ENCODE measurements around the gene PARD3B. TPM values are rescaled to one million over a fixed set of nuclear protein-coding genes. Genes with fewer than 3 reads are reported as not detected.

Gene PARD3B
- total and polyA plus RNA-seq, 7 donors = 0.42 to 6.0 (median 4.8) TPM

GRCh38 chr2:205040323-205040722 lies 495.0 kb downstream of the PARD3B start:
- no peak for TF ChIP-seq CTCF (IDR thresholded peaks at IDR 0.05)
- no peak for DNase-seq
- no peak overlapping the region for H3K4me3 ChIP-seq
- 88 to 96% (median 95%) methylated on average over 1 of the region's 1 CpG for WGBS, 3 donors
- no peak for ATAC-seq
- intact Hi-C loops (cut with DNase I) = no loop called here
- H3K9me3 ChIP-seq = no peaks in the 10 kb centered on the region
- no peaks in the 10 kb centered on the region for H3K4me1 ChIP-seq
- no peaks in the 10 kb centered on the region for H3K27me3 ChIP-seq (ENCODE audit: insufficient read depth in 3 of 3, low read length in 2 of 3)
- H3K27ac ChIP-seq = no peak overlapping the region
- H3K36me3 ChIP-seq (ENCODE audit: insufficient read depth in 1 of 2, low read depth in 1 of 2) = no peaks in the 10 kb centered on the region

- ATAC-seq = no peak
- Histone ChIP-seq H3K27me3 (ENCODE audit: insufficient read depth in 3 of 3, low read length in 2 of 3) (no peaks in the 10 kb centered on the region), H3K4me3 (no peak overlapping the region), H3K4me1 (no peaks in the 10 kb centered on the region), H3K36me3 (ENCODE audit: insufficient read depth in 1 of 2, low read depth in 1 of 2) (no peaks in the 10 kb centered on the region), H3K9me3 (no peaks in the 10 kb centered on the region), H3K27ac (no peak overlapping the region)
- 72 to 81% (median 78%) methylated on average over 5 of the region's 5 CpGs for WGBS, 3 donors
- intact Hi-C loops (cut with DNase I) = no loop called here
- DNase-seq = no peak
- no peak for TF ChIP-seq CTCF (IDR thresholded peaks at IDR 0.05)
Observed at GRCh38 chr2:205041472-205042130, 496.3 kb downstream of the PARD3B start.

GRCh38 chr2:205043285-205043684 lies 498.0 kb downstream of the PARD3B start:
- intact Hi-C loops (cut with DNase I) = no loop called here
- Histone ChIP-seq H3K36me3 (ENCODE audit: insufficient read depth in 1 of 2, low read depth in 1 of 2) (no peaks in the 10 kb centered on the region), H3K4me3 (no peak overlapping the region), H3K4me1 (no peaks in the 10 kb centered on the region), H3K27me3 (ENCODE audit: insufficient read depth in 3 of 3, low read length in 2 of 3) (no peaks in the 10 kb centered on the region), H3K9me3 (no peaks in the 10 kb centered on the region), H3K27ac (no peak overlapping the region)
- no peak for DNase-seq
- no peak for ATAC-seq
- TF ChIP-seq CTCF (IDR thresholded peaks at IDR 0.05) = no peak

- WGBS, 3 donors = 91 to 95% (median 92%) methylated on average over 2 of the region's 2 CpGs
- TF ChIP-seq CTCF (IDR thresholded peaks at IDR 0.05) = no peak
- DNase-seq (no peak), ATAC-seq (no peak)
- H3K4me3 ChIP-seq = no peak overlapping the region
- intact Hi-C loops (cut with DNase I) = no loop called here
- H3K27me3 ChIP-seq (ENCODE audit: insufficient read depth in 3 of 3, low read length in 2 of 3) = no peaks in the 10 kb centered on the region
- H3K9me3 ChIP-seq = no peaks in the 10 kb centered on the region
- H3K36me3 ChIP-seq (ENCODE audit: insufficient read depth in 1 of 2, low read depth in 1 of 2) = no peaks in the 10 kb centered on the region
- H3K4me1 ChIP-seq = no peaks in the 10 kb centered on the region
- no peak overlapping the region for H3K27ac ChIP-seq
Observed at GRCh38 chr2:205045706-205046105, 500.4 kb downstream of the PARD3B start.

- DNase-seq (no peak), ATAC-seq (no peak)
- Histone ChIP-seq H3K4me1 (no peaks in the 10 kb centered on the region), H3K36me3 (ENCODE audit: insufficient read depth in 1 of 2, low read depth in 1 of 2) (no peaks in the 10 kb centered on the region), H3K27ac (no peak overlapping the region), H3K9me3 (no peaks in the 10 kb centered on the region), H3K27me3 (ENCODE audit: insufficient read depth in 3 of 3, low read length in 2 of 3) (no peaks in the 10 kb centered on the region), H3K4me3 (no peak overlapping the region)
- no peak for TF ChIP-seq CTCF (IDR thresholded peaks at IDR 0.05)
- intact Hi-C loops (cut with DNase I) = no loop called here
- WGBS, 3 donors = 98 to 100% (median 100%) methylated on average over 1 of the region's 1 CpG
Observed at GRCh38 chr2:205047273-205047839, 502.1 kb downstream of the PARD3B start.
